IMR-90 (cell line): Measurements from ENCODE around the gene SLC30A10. TPM values are rescaled to one million over a fixed set of nuclear protein-coding genes. Genes with fewer than 3 reads are reported as not detected.

Experiments
- ATAC-seq: fragments of 200-7000 bp; cut with Tn5 transposase; 2 replicates; pipeline ENCODE4 v1.9.1; 2020; ENCODE audit warnings: low read depth, mild to moderate bottlenecking, moderate library complexity
- BruUV-seq: library from RNA; stranded (reverse); fragments of 400-500 nt; replicated peaks from 2 replicates; lab custom pipeline; 2021; lab: Mats Ljungman, UMichigan
- CTCF ChIA-PET: fragments of 300-600 bp; formaldehyde crosslinking; extraction: SDS; loops from one replicate; lab custom pipeline; 2021; ENCODE audit warnings: antibody characterized with exemption; lab: Yijun Ruan, JAX
- POLR2A ChIA-PET: fragments of 300-600 bp; sonication (Branson Sonifier 250); formaldehyde crosslinking; loops from one replicate; lab custom pipeline; 2022; ENCODE audit warnings: antibody characterized with exemption; ENCODE audit not compliant: unreplicated experiment; lab: Charles Lee
- DNase-seq: peaks from one replicate; pipeline ENCODE4 v3.0.0; 2013
- H2AFZ ChIP-seq: replicated peaks from 2 replicates; pipeline ENCODE3; 2013; ENCODE audit warnings: low read length, mild to moderate bottlenecking; ENCODE audit not compliant: poor library complexity
- H2AK5ac ChIP-seq: 2 replicates; pipeline ENCODE4 v1.6.1; 2013; ENCODE audit warnings: low read depth, low read length, inconsistent platforms
- H2AK9ac ChIP-seq: replicated peaks from 2 replicates; pipeline ENCODE3; 2013; ENCODE audit warnings: mild to moderate bottlenecking, low read depth, low read length, moderate library complexity; ENCODE audit not compliant: poor library complexity
- H2BK120ac ChIP-seq: 2 replicates; pipeline ENCODE4 v1.6.1; 2013; ENCODE audit warnings: low read depth, low read length, inconsistent platforms
- H2BK15ac ChIP-seq: 3 replicates; pipeline ENCODE4 v1.6.1; 2013; ENCODE audit warnings: low read depth, low read length, inconsistent platforms
- H2BK20ac ChIP-seq: 2 replicates; pipeline ENCODE4 v1.6.1; 2013; ENCODE audit warnings: low read depth, mild to moderate bottlenecking, inconsistent platforms, low read length, moderate library complexity
- H2BK5ac ChIP-seq: 2 replicates; pipeline ENCODE4 v1.6.1; 2013; ENCODE audit warnings: mild to moderate bottlenecking, low read depth, low read length, inconsistent platforms; ENCODE audit not compliant: poor library complexity, severe bottlenecking
- H3K14ac ChIP-seq: replicated peaks from 2 replicates; pipeline ENCODE4 v1.6.1; 2013; ENCODE audit warnings: low read depth, low read length, inconsistent platforms
- H3K18ac ChIP-seq: 2 replicates; pipeline ENCODE4 v1.6.1; 2013; ENCODE audit warnings: low read depth, low read length, control low read depth
- H3K23ac ChIP-seq: 2 replicates; pipeline ENCODE4 v1.6.1; 2013; ENCODE audit warnings: low read depth, low read length, inconsistent platforms
- H3K27ac ChIP-seq: 2 replicates; pipeline ENCODE4 v1.5.1; 2013; ENCODE audit warnings: mild to moderate bottlenecking, control low read depth, low read length; ENCODE audit not compliant: insufficient read depth
- H3K27me3 ChIP-seq: 2 replicates; pipeline ENCODE4 v1.6.1; 2013; ENCODE audit warnings: low read length; ENCODE audit not compliant: control insufficient read depth, insufficient read depth
- H3K36me3 ChIP-seq: 2 replicates; pipeline ENCODE4 v1.6.1; 2013; ENCODE audit warnings: low read length, mixed read lengths; ENCODE audit not compliant: control insufficient read depth, insufficient read depth
- H3K4ac ChIP-seq: 2 replicates; pipeline ENCODE4 v1.6.1; 2013; ENCODE audit warnings: low read depth, low read length, inconsistent platforms
- H3K4me1 ChIP-seq: 2 replicates; pipeline ENCODE4 v1.6.1; 2013; ENCODE audit warnings: low read length, mixed read lengths; ENCODE audit not compliant: control insufficient read depth, insufficient read depth
- H3K4me2 ChIP-seq: 2 replicates; pipeline ENCODE4 v1.6.1; 2013; ENCODE audit warnings: low read depth, mild to moderate bottlenecking, control low read depth, low read length, moderate library complexity
- H3K4me3 ChIP-seq: 2 replicates; pipeline ENCODE4 v1.5.1; 2013; ENCODE audit warnings: low read depth, mild to moderate bottlenecking, control low read depth, low read length, moderate library complexity; ENCODE audit not compliant: insufficient read depth
- H3K56ac ChIP-seq: 2 replicates; pipeline ENCODE4 v1.6.1; 2013; ENCODE audit warnings: low read length, inconsistent platforms; ENCODE audit not compliant: insufficient read depth; ENCODE audit errors: extremely low read depth
- H3K79me1 ChIP-seq, 2 experiments: 2 replicates each; pipeline ENCODE4 v1.6.1; 2013; ENCODE audit warnings: low read length in 2 of 2, inconsistent platforms in 1 of 2, low read depth in 1 of 2
- H3K9ac ChIP-seq: 2 replicates; pipeline ENCODE4 v1.6.1; 2013; ENCODE audit warnings: low read depth, low read length, control low read depth
- H3K9me1 ChIP-seq: 2 replicates; pipeline ENCODE4 v1.6.1; 2013; ENCODE audit warnings: low read length, inconsistent platforms; ENCODE audit not compliant: insufficient read depth
- H3K9me3 ChIP-seq: 2 replicates; pipeline ENCODE4 v1.6.1; 2013; ENCODE audit warnings: low read length; ENCODE audit not compliant: control insufficient read depth, insufficient read depth
- H4K20me1 ChIP-seq: 2 replicates; pipeline ENCODE4 v1.6.1; 2013; ENCODE audit warnings: low read length, inconsistent platforms; ENCODE audit not compliant: insufficient read depth
- H4K5ac ChIP-seq: 2 replicates; pipeline ENCODE4 v1.6.1; 2013; ENCODE audit warnings: mild to moderate bottlenecking, low read depth, low read length, control low read depth
- H4K8ac ChIP-seq, 2 experiments: 2 replicates each; pipeline ENCODE4 v1.6.1; 2013; ENCODE audit warnings: low read depth in 2 of 2, low read length in 2 of 2, control low read depth in 1 of 2, inconsistent platforms in 1 of 2
- H4K91ac ChIP-seq: 2 replicates; pipeline ENCODE4 v1.6.1; 2013; ENCODE audit warnings: low read depth, low read length, inconsistent platforms; ENCODE audit not compliant: insufficient read depth
- BHLHE40 ChIP-seq: fragments of 150-350 bp; IDR thresholded peaks from 2 replicates; pipeline ENCODE4 v1.6.1; 2016; ENCODE audit warnings: mild to moderate bottlenecking, low read depth, low read length
- CEBPB ChIP-seq: IDR thresholded peaks from 2 replicates; pipeline ENCODE4 v1.6.1; 2012; ENCODE audit warnings: low read depth, low read length, improper control_type of control experiment
- CHD1 ChIP-seq: IDR thresholded peaks from 2 replicates; pipeline ENCODE4 v1.6.1; 2012; ENCODE audit warnings: low read depth, low read length, improper control_type of control experiment
- FOS ChIP-seq: fragments of 150-350 bp; IDR thresholded peaks from 2 replicates; pipeline ENCODE4 v1.6.1; 2016; ENCODE audit warnings: low read depth, low read length
- MAFK ChIP-seq: IDR thresholded peaks from 2 replicates; pipeline ENCODE4 v1.6.1; 2012; ENCODE audit warnings: low read depth, low read length, improper control_type of control experiment
- MAZ ChIP-seq: IDR thresholded peaks from 2 replicates; pipeline ENCODE4 v1.6.1; 2012; ENCODE audit warnings: low read depth, mild to moderate bottlenecking, low read length, improper control_type of control experiment, moderate library complexity, borderline replicate concordance
- MXI1 ChIP-seq: IDR thresholded peaks from 2 replicates; pipeline ENCODE4 v1.6.1; 2012; ENCODE audit warnings: low read depth, mild to moderate bottlenecking, low read length, moderate library complexity, borderline replicate concordance
- NFE2L2 ChIP-seq: fragments of 150-350 bp; IDR thresholded peaks from 2 replicates; pipeline ENCODE4 v1.6.1; 2016; ENCODE audit warnings: low read depth, mild to moderate bottlenecking, low read length
- POLR2A ChIP-seq: IDR thresholded peaks from 2 replicates; pipeline ENCODE4 v1.6.1; 2012; ENCODE audit warnings: mild to moderate bottlenecking, low read depth, low read length
- RAD21 ChIP-seq: IDR thresholded peaks from 2 replicates; pipeline ENCODE4 v1.6.1; 2012; ENCODE audit warnings: low read length, improper control_type of control experiment
- RCOR1 ChIP-seq: IDR thresholded peaks from 2 replicates; pipeline ENCODE4 v1.6.1; 2012; ENCODE audit warnings: mild to moderate bottlenecking, low read length, improper control_type of control experiment; ENCODE audit not compliant: insufficient replicate concordance
- RFX5 ChIP-seq: IDR thresholded peaks from 2 replicates; pipeline ENCODE4 v1.8.0; 2012; ENCODE audit warnings: low read depth, mild to moderate bottlenecking, low read length, moderate library complexity
- SMC3 ChIP-seq: fragments of 150-350 bp; IDR thresholded peaks from 2 replicates; pipeline ENCODE4 v1.6.1; 2016; ENCODE audit warnings: low read depth, mild to moderate bottlenecking, antibody characterized with exemption, low read length, moderate library complexity
- WGBS, 2 experiments: methylation state at CpG; one replicate each; pipeline versions ENCODE4 v1.1.5 to v1.1.7; 2013; ENCODE audit warnings: missing lambda C conversion rate in 2 of 2; ENCODE audit not compliant: insufficient read length in 1 of 2; ENCODE audit errors: extremely low coverage in 2 of 2; 5-methylcytosine and 5-hydroxymethylcytosine counted together
- dilution Hi-C: fragments of 300-500 bp; cut with HindIII; formaldehyde crosslinking; loops from one replicate; pipeline ENCODE4 v1.14.3; 2018; ENCODE audit warnings: low sequenced_read_pairs; ENCODE audit not compliant: unreplicated experiment
- in situ Hi-C: fragments of 300-500 bp; cut with MboI; formaldehyde crosslinking; loops from 3 replicates; pipeline ENCODE4 v1.14.3; 2019; ENCODE audit warnings: low sequenced_read_pairs, inconsistent platforms, mixed read lengths
- intact Hi-C: fragments of 100-400 bp; cut with micrococcal nuclease; formaldehyde crosslinking; loops from 2 replicates; pipeline ENCODE4 v1.10.0; 2022
- polyA plus RNA-seq, 3 experiments: library from polyadenylated mRNA; depleted of rRNA; stranded (reverse); fragments of >200 nt; gene quantifications; 2 replicates each; pipeline ENCODE4 v1.2.3, GENCODE V29; 2012; ENCODE audit warnings: low replicate concordance in 1 of 3
- total RNA-seq: library from RNA; depleted of rRNA; stranded (reverse); fragments of >200 nt; gene quantifications from 2 replicates; pipeline ENCODE4 v1.2.3, GENCODE V29; 2012
- TF ChIP-seq, protein P1 (sequence below): fragments of 150-350 bp; IDR thresholded peaks from 2 replicates; pipeline ENCODE4 v1.6.1; 2016; ENCODE audit warnings: low read depth, mild to moderate bottlenecking, low read length, moderate library complexity, borderline replicate concordance
- TF ChIP-seq, protein P2 (sequence below): conservative IDR thresholded peaks from 2 replicates; pipeline ENCODE4 v1.5.1; 2012; ENCODE audit warnings: mild to moderate bottlenecking, low read depth, low read length, improper control_type of control experiment
- TF ChIP-seq, protein P3 (sequence below): fragments of 150-350 bp; IDR thresholded peaks from 2 replicates; pipeline ENCODE4 v1.6.1; 2017; ENCODE audit warnings: mild to moderate bottlenecking, antibody characterized with exemption, low read length, low read depth

Gene SLC30A10
- total and polyA plus RNA-seq, 2 of the 4 experiments (the other 2 are of a cell fraction) = not detected

DNA sequence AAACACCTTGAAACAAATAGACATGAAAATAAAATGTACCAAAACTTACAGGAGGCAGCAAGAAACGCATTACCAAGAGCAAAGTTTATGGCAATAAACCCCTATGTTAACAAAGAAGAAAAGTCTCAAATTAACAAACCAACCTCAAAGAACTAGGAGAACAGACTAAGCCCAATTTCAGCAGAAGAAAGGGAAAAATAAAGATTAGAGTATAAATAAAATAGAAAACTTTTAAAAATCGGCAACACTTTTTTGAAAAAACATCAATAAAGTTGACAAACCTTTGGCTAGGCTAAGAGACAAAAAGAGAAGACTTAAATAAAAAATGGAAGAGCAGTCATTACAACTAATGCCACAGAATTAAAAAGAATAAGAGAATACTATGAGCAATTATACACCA is 42.7 kb downstream of the SLC30A10 start:
- H3K79me1 ChIP-seq = no peaks in the 10 kb centered on the region
- no peak overlapping the region for H3K4me3 ChIP-seq
- no peak overlapping the region for H2BK120ac ChIP-seq
- H3K9me1 ChIP-seq = no peaks in the 10 kb centered on the region
- H3K4ac ChIP-seq = no peak overlapping the region
- WGBS, 2 experiments = no CpG with 5 or more reads among the region's 2 CpGs
- H3K23ac ChIP-seq = no peak overlapping the region
- no peak overlapping the region for H3K4me2 ChIP-seq
- no peak overlapping the region for H4K91ac ChIP-seq
- in situ Hi-C loops = no loop called here
- no peak overlapping the region for H2BK20ac ChIP-seq
- no peak overlapping the region for H2BK5ac ChIP-seq
- no TSS peak for BruUV-seq
- no peak overlapping the region for H3K18ac ChIP-seq
- DNase-seq (no peak), ATAC-seq (no peak)
- intact Hi-C loops = no loop called here
- H3K36me3 ChIP-seq = no peaks in the 10 kb centered on the region
- H2BK15ac ChIP-seq = no peak overlapping the region
- CTCF ChIA-PET = no interaction called here
- no peak for TF ChIP-seq CEBPB
- no peak for TF ChIP-seq SMC3
- no peak for TF ChIP-seq NFE2L2
- no peak for TF ChIP-seq MAZ
- no peak for TF ChIP-seq POLR2A
- TF ChIP-seq MXI1 = no peak
- no peak for TF ChIP-seq RAD21
- TF ChIP-seq, protein P1, sequence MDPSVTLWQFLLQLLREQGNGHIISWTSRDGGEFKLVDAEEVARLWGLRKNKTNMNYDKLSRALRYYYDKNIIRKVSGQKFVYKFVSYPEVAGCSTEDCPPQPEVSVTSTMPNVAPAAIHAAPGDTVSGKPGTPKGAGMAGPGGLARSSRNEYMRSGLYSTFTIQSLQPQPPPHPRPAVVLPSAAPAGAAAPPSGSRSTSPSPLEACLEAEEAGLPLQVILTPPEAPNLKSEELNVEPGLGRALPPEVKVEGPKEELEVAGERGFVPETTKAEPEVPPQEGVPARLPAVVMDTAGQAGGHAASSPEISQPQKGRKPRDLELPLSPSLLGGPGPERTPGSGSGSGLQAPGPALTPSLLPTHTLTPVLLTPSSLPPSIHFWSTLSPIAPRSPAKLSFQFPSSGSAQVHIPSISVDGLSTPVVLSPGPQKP = no peak
- TF ChIP-seq, protein P2, sequence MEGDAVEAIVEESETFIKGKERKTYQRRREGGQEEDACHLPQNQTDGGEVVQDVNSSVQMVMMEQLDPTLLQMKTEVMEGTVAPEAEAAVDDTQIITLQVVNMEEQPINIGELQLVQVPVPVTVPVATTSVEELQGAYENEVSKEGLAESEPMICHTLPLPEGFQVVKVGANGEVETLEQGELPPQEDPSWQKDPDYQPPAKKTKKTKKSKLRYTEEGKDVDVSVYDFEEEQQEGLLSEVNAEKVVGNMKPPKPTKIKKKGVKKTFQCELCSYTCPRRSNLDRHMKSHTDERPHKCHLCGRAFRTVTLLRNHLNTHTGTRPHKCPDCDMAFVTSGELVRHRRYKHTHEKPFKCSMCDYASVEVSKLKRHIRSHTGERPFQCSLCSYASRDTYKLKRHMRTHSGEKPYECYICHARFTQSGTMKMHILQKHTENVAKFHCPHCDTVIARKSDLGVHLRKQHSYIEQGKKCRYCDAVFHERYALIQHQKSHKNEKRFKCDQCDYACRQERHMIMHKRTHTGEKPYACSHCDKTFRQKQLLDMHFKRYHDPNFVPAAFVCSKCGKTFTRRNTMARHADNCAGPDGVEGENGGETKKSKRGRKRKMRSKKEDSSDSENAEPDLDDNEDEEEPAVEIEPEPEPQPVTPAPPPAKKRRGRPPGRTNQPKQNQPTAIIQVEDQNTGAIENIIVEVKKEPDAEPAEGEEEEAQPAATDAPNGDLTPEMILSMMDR = no peak
- no peak for TF ChIP-seq MAFK
- no peak for TF ChIP-seq RCOR1
- no peak for TF ChIP-seq BHLHE40
- no peak for TF ChIP-seq RFX5
- no peak for TF ChIP-seq FOS
- TF ChIP-seq CHD1 = no peak
- TF ChIP-seq, protein P3, sequence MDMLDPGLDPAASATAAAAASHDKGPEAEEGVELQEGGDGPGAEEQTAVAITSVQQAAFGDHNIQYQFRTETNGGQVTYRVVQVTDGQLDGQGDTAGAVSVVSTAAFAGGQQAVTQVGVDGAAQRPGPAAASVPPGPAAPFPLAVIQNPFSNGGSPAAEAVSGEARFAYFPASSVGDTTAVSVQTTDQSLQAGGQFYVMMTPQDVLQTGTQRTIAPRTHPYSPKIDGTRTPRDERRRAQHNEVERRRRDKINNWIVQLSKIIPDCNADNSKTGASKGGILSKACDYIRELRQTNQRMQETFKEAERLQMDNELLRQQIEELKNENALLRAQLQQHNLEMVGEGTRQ = no peak
- H3K9me3 ChIP-seq = no peaks in the 10 kb centered on the region
- H4K8ac ChIP-seq = no peak overlapping the region
- dilution Hi-C loops = no loop called here
- no peak overlapping the region for H2AFZ ChIP-seq
- H3K27me3 ChIP-seq = no peaks in the 10 kb centered on the region
- no peaks in the 10 kb centered on the region for H4K20me1 ChIP-seq
- no peak overlapping the region for H3K9ac ChIP-seq
- POLR2A ChIA-PET = no interaction called here
- H3K56ac ChIP-seq = no peak overlapping the region
- no peak overlapping the region for H2AK9ac ChIP-seq
- H3K14ac ChIP-seq = no peak overlapping the region
- H2AK5ac ChIP-seq = no peak overlapping the region
- H3K27ac ChIP-seq = no peak overlapping the region
- H4K5ac ChIP-seq = no peak overlapping the region
- no peaks in the 10 kb centered on the region for H3K4me1 ChIP-seq
